Suprapubic skin (tissue), 4 donors: ENCODE results near the gene ZNF846. TPM values are rescaled to one million over a fixed set of nuclear protein-coding genes. Genes with fewer than 3 reads are reported as not detected.
A peak's percentile ranks its signal among the peaks of the same experiment; 100 is the strongest.

Source experiments
- DNase-seq, 2 donors: peaks; one replicate each; pipeline ENCODE4 v3.0.0-alpha.2; 2019; ENCODE audit warnings: low spot score in 2 of 2
- H3K27ac ChIP-seq: fragments of 200-600 bp; sonication (generic); one replicate; pipeline ENCODE4 v1.5.1; 2019
- H3K27me3 ChIP-seq: fragments of 200-600 bp; sonication (generic); one replicate; pipeline ENCODE4 v1.5.1; 2019
- H3K36me3 ChIP-seq: fragments of 200-600 bp; sonication (generic); one replicate; pipeline ENCODE4 v1.5.1; 2019
- H3K4me1 ChIP-seq: fragments of 200-600 bp; sonication (generic); one replicate; pipeline ENCODE4 v1.5.1; 2019
- H3K4me3 ChIP-seq: fragments of 200-600 bp; sonication (generic); one replicate; pipeline ENCODE4 v1.5.1; 2019; ENCODE audit warnings: mild to moderate bottlenecking
- H3K9me3 ChIP-seq: fragments of 200-600 bp; sonication (generic); one replicate; pipeline ENCODE4 v1.5.1; 2019
- CTCF ChIP-seq, 2 donors: fragments of 200-600 bp in 1 of 2; fragments of 450-650 bp in 1 of 2; sonication (generic) in 1 of 2; IDR thresholded peaks; one replicate each; pipeline ENCODE4 v1.5.1; 2016 to 2019; ENCODE audit warnings: antibody characterized with exemption in 2 of 2, mild to moderate bottlenecking in 1 of 2, moderate library complexity in 1 of 2
- EP300 ChIP-seq: sonication (generic); formaldehyde crosslinking; IDR thresholded peaks from one replicate; pipeline ENCODE4 v1.6.1; 2017; ENCODE audit warnings: antibody characterized with exemption
- POLR2A ChIP-seq, 2 donors: fragments of 450-650 bp; IDR thresholded peaks; one replicate each; pipeline ENCODE4 v1.6.1; 2017; ENCODE audit warnings: antibody characterized with exemption in 2 of 2, mild to moderate bottlenecking in 2 of 2, moderate library complexity in 2 of 2
- POLR2AphosphoS5 ChIP-seq, 3 donors: sonication (generic); formaldehyde crosslinking; IDR thresholded peaks; one replicate each; pipeline ENCODE4 v1.6.1; 2017; ENCODE audit warnings: antibody characterized with exemption in 3 of 3
- WGBS: methylation state at CpG from one replicate; pipeline ENCODE4 v1.1.5; 2018; 5-methylcytosine and 5-hydroxymethylcytosine counted together
- total RNA-seq, 4 donors: library from RNA; depleted of rRNA; stranded (reverse); fragments of >200 nt; gene quantifications; one replicate each; pipeline ENCODE4 v1.1.0, GENCODE V29; 2016

ZNF846 gene
- total RNA-seq, result 10 to 100 TPM in 2 of 4 donors, 1 to 10 TPM in 2; 6.8 to 13.5 (median 11.2) TPM

- TF ChIP-seq EP300 (no peak), POLR2A (IDR thresholded peaks at IDR 0.05) (peak in 1 of 2 donors; percentile 49), POLR2AphosphoS5 (IDR thresholded peaks at IDR 0.05) (peak in 2 of 3 donors; percentile 84 to 93)
- Histone ChIP-seq H3K36me3 (peaks cover 17% of the 10 kb centered on the region), H3K9me3 (peaks cover 6% of the 10 kb centered on the region), H3K27me3 (no peaks in the 10 kb centered on the region), H3K4me1 (peaks cover 20% of the 10 kb centered on the region), H3K27ac (peak within 1 kb of the TSS; percentile 96), H3K4me3 (peak within 1 kb of the TSS; percentile 85)
- peak; percentile 93 to 95 for DNase-seq
- WGBS, result under 1% methylated on average over 35 of the region's 65 CpGs
Measured at GRCh38 chr19:9768175-9769112, at the start of gene ZNF846. ZNF846 (minus strand) TSS chr19:9768738; CDS start chr19:9764950, 3,788 bp downstream.

DNA sequence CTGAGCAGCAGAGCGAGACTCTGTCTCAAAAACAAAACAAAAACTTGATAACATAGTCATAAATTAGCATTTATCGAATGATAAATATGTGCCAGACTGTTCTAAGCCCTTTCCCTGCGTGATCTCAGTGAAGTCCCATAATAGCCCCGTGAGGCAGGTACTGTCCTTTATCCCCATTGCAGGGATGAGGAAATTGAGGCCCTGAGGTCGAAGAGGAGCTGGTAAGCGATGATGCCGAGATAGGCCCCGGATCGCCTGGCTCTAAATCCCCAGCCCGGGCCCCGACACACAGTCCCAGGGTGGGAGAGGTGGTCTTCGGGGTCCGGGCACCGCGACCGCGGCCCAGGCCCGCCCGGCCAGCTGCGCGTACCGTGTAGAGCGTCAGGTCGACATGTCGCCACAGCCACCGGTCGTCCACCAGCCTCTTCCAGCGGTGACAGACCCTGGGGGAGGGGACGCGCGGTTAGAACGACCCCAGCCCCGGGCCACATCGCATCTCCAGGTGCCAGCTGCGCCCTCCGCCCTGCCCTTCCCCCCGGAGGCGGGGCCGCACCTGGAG, 49.7 kb upstream of the ZNF846 start:
- Histone ChIP-seq H3K4me1 (peaks cover 19% of the 10 kb centered on the region), H3K27me3 (no peaks in the 10 kb centered on the region), H3K4me3 (peak overlapping the region; percentile 68), H3K27ac (peak overlapping the region; percentile 94), H3K36me3 (peaks cover 7% of the 10 kb centered on the region), H3K9me3 (no peaks in the 10 kb centered on the region)
- no peak for DNase-seq
- WGBS, result 19% methylated on average over 7 of the region's 39 CpGs
- no peak for TF ChIP-seq EP300
- TF ChIP-seq CTCF (IDR thresholded peaks at IDR 0.05), result no peak
- no peak for TF ChIP-seq POLR2A (IDR thresholded peaks at IDR 0.05)
- TF ChIP-seq POLR2AphosphoS5 (IDR thresholded peaks at IDR 0.05), result no peak

DNA sequence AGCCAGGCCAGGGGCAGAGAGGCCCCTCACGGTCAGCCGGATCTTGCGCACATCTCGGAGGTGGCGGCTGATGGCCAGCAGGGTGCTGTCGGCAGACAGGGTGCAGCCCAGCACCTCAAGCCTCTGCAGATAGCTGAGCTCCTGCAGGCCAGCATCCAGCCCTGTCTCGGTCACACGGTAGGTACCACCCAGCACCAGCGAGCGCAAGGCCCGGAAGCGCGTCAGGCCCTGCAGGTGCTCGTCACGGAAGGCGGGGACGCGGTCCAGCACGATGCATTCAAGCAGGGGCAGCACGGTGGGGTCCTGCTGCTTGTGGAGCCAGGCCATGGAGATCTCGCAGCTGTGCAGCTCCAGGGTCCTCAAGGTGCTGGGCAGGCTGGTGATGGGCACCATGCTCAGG, 42.6 kb upstream of the ZNF846 start:
- no peak for TF ChIP-seq EP300
- TF ChIP-seq CTCF (IDR thresholded peaks at IDR 0.05), result no peak
- no peak for TF ChIP-seq POLR2A (IDR thresholded peaks at IDR 0.05)
- TF ChIP-seq POLR2AphosphoS5 (IDR thresholded peaks at IDR 0.05), result no peak
- peaks cover 51% of the 10 kb centered on the region for H3K36me3 ChIP-seq
- WGBS, result 97% methylated on average over 5 of the region's 21 CpGs
- H3K4me3 ChIP-seq, result no peak overlapping the region
- no peaks in the 10 kb centered on the region for H3K27me3 ChIP-seq
- no peaks in the 10 kb centered on the region for H3K9me3 ChIP-seq
- no peak overlapping the region for H3K27ac ChIP-seq
- H3K4me1 ChIP-seq, result no peaks in the 10 kb centered on the region
- DNase-seq, result no peak

DNA sequence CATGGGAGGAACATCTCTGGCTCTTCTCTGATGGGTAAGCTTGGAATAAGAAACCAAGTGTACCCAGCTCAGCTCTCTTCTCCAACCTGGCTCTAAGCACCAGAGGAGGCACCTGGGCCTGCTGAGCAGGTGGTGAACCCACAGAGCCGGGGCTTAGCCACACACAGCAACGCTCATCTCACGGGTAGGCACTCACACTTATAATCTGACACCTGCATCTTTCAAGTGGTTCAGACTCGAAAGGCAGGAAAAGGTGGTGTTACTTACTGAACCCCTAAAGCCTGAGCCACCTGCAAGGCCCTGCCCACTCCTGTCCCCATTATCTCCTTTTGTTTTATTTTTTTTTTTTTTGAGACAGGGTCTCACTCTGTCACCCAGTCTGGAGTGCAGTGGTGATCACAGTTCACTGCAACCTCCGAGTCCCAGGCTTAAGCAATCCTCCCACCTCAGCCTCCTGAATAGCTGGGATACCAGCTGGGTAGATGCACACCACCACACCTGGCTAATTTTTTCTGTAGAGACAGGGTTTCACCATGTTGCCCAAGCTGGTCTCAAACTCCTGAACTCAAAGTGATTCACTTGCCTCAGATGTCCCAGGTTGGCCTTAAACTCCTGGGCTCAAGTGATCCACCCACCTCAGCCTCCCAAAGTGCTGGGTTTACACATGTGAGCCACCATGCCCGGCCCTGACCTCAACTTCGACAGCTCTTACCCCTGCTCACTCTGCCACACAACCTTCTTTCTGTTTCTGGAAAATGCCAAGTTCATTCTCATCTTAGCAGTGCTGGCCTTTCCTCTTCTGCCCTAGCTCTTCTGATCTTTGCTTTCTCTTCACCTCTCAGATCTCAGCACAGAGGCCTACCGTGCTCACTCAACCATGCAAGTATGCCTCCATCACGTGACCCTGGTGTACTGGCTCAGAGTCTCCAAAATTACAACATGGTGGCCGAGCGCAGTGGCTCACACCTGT, 40.6 kb upstream of the ZNF846 start:
- 87% methylated on average over 11 of the region's 11 CpGs for WGBS
- DNase-seq, result no peak
- no peak overlapping the region for H3K4me3 ChIP-seq
- no peaks in the 10 kb centered on the region for H3K9me3 ChIP-seq
- no peaks in the 10 kb centered on the region for H3K27me3 ChIP-seq
- H3K36me3 ChIP-seq, result peaks cover 54% of the 10 kb centered on the region
- no peak overlapping the region for H3K27ac ChIP-seq
- TF ChIP-seq POLR2A (IDR thresholded peaks at IDR 0.05), result no peak
- TF ChIP-seq POLR2AphosphoS5 (IDR thresholded peaks at IDR 0.05), result no peak
- no peak for TF ChIP-seq EP300
- no peak for TF ChIP-seq CTCF (IDR thresholded peaks at IDR 0.05)
- no peaks in the 10 kb centered on the region for H3K4me1 ChIP-seq

DNA sequence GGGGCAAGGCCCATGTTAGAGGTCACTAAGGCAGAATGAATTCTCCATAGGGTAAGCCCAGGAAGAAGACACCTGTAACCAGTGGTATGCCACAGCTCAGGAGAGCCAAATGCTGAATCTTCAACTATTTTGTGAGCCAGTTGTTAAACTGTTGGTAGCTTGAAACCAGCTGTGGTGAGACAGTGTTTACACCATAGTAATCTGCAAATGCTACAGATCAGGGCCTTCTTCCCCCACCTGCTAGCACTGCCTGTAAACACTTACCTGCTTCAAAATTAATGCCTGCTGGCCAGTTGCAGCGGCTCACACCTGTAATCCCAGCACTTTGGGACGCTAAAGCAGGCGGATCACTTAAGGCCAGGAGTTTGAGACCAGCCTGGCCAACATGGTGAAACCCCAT, 38.3 kb upstream of the ZNF846 start:
- no peak for DNase-seq

More for the DNA sequence above, 38.3 kb upstream of the ZNF846 start:
- Histone ChIP-seq H3K4me1 (no peaks in the 10 kb centered on the region), H3K27ac (no peak overlapping the region), H3K36me3 (peaks cover 45% of the 10 kb centered on the region), H3K4me3 (no peak overlapping the region), H3K9me3 (no peaks in the 10 kb centered on the region), H3K27me3 (no peaks in the 10 kb centered on the region)
- TF ChIP-seq POLR2AphosphoS5 (IDR thresholded peaks at IDR 0.05) (no peak), CTCF (IDR thresholded peaks at IDR 0.05) (no peak), EP300 (no peak), POLR2A (IDR thresholded peaks at IDR 0.05) (no peak)
- 100% methylated on average over 3 of the region's 3 CpGs for WGBS
